ENCODE data around the gene PACRG. TPM values are rescaled to one million over a fixed set of nuclear protein-coding genes. Genes with fewer than 3 reads are reported as not detected.

The PACRG gene
- total and polyA plus RNA-seq, 4 donors, result 0.47 to 3.8 (median 2.4) TPM

GRCh38 chr6:163323705-163324104, 595.9 kb downstream of the PACRG start:
- Histone ChIP-seq H3K27me3 (ENCODE audit: control insufficient read depth in 4 of 4, insufficient read depth in 4 of 4, low read length in 3 of 4) (no peaks in the 10 kb centered on the region), H3K9ac (ENCODE audit: low read depth in 1 of 2, low read length in 2 of 2) (no peak overlapping the region), H3K4me3 (ENCODE audit: low read depth in 1 of 3, low read length in 3 of 3) (no peak overlapping the region), H3K9me3 (ENCODE audit: control insufficient read depth in 4 of 4, low read length in 3 of 4) (no peaks in the 10 kb centered on the region), H3K27ac (ENCODE audit: low read depth in 1 of 2, low read length in 2 of 2) (no peak overlapping the region), H3K36me3 (ENCODE audit: control insufficient read depth in 4 of 4, insufficient read depth in 3 of 4, low read depth in 1 of 4, low read length in 3 of 4) (no peaks in the 10 kb centered on the region), H3K4me1 (ENCODE audit: control insufficient read depth in 4 of 4, insufficient read depth in 4 of 4, low read length in 3 of 4) (peaks cover 7 to 40% (median 30%) of the 10 kb centered on the region in 4 donors)
- no peak for DNase-seq (ENCODE audit: low spot score)
- WGBS, result 82% methylated on average over 7 of the region's 7 CpGs
- TF ChIP-seq, protein P1, sequence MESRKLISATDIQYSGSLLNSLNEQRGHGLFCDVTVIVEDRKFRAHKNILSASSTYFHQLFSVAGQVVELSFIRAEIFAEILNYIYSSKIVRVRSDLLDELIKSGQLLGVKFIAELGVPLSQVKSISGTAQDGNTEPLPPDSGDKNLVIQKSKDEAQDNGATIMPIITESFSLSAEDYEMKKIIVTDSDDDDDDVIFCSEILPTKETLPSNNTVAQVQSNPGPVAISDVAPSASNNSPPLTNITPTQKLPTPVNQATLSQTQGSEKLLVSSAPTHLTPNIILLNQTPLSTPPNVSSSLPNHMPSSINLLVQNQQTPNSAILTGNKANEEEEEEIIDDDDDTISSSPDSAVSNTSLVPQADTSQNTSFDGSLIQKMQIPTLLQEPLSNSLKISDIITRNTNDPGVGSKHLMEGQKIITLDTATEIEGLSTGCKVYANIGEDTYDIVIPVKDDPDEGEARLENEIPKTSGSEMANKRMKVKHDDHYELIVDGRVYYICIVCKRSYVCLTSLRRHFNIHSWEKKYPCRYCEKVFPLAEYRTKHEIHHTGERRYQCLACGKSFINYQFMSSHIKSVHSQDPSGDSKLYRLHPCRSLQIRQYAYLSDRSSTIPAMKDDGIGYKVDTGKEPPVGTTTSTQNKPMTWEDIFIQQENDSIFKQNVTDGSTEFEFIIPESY (IDR thresholded peaks at IDR 0.05), result no peak
- TF ChIP-seq REST (IDR thresholded peaks at IDR 0.05), result no peak
- no peak for TF ChIP-seq EGR1 (IDR thresholded peaks at IDR 0.05; ENCODE audit: low read depth in 2 of 2)
- TF ChIP-seq SP1 (IDR thresholded peaks at IDR 0.05), result no peak

- Histone ChIP-seq H3K9ac (ENCODE audit: low read depth in 1 of 2, low read length in 2 of 2) (no peak overlapping the region), H3K27ac (ENCODE audit: low read depth in 1 of 2, low read length in 2 of 2) (no peak overlapping the region), H3K4me1 (ENCODE audit: control insufficient read depth in 4 of 4, insufficient read depth in 4 of 4, low read length in 3 of 4) (peaks cover 7 to 40% (median 30%) of the 10 kb centered on the region in 4 donors), H3K27me3 (ENCODE audit: control insufficient read depth in 4 of 4, insufficient read depth in 4 of 4, low read length in 3 of 4) (no peaks in the 10 kb centered on the region), H3K9me3 (ENCODE audit: control insufficient read depth in 4 of 4, low read length in 3 of 4) (no peaks in the 10 kb centered on the region), H3K4me3 (ENCODE audit: low read depth in 1 of 3, low read length in 3 of 3) (no peak overlapping the region), H3K36me3 (ENCODE audit: control insufficient read depth in 4 of 4, insufficient read depth in 3 of 4, low read depth in 1 of 4, low read length in 3 of 4) (no peaks in the 10 kb centered on the region)
- WGBS, result 96% methylated on average over 4 of the region's 4 CpGs
- DNase-seq (ENCODE audit: low spot score), result no peak
- TF ChIP-seq HNF4G (IDR thresholded peaks at IDR 0.05), result no peak
- no peak for TF ChIP-seq REST (IDR thresholded peaks at IDR 0.05)
- TF ChIP-seq RAD21 (IDR thresholded peaks at IDR 0.05), result no peak
- no peak for TF ChIP-seq FOXA2 (IDR thresholded peaks at IDR 0.05)
- TF ChIP-seq, protein P1 (IDR thresholded peaks at IDR 0.05), result no peak
Observed at GRCh38 chr6:163324326-163324687, 596.5 kb downstream of the PACRG start.
